ENCODE data around the gene GTF2B.
"Not testable (repeated sequence)": the region's sequence is repeated elsewhere in the genome, so short reads cannot be mapped to it uniquely, and the experiment has no call there.

Gene GTF2B

DNA sequence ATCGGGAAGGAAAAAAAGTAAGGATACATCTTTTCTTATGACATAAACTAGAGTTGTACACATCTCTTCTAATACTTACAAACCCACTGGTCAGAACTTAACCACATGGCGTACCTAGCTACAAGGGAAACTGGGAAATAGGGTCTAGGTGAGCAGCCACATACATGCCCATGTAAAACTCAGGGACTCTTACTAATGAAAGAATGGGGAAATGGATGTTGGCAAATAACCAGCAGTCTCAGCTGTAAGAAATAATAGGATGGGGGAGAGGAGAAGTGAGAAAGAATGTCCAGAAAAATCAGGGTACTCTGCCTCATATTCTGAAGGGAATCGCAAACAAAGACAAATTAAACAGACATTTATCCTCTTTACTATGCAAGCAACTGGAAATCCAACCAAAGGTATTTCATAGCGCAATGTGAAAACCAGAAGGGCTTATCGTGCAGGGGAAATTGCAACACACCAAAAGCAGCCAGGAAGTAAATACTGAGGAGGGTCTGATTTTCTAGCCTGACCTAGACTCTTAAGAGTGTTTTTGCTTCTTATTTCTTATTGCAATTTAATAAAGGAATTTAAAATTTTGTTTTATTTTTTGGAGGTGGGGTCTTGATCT lies 17.5 kb downstream of the GTF2B start:
- TF ChIP-seq POLR2A (IDR thresholded peaks at IDR 0.05; ENCODE audit: low read length) (no peak), GATA1 (IDR thresholded peaks at IDR 0.05; ENCODE audit: low read depth, low read length) (no peak)
- DNase-seq = no peak

DNA sequence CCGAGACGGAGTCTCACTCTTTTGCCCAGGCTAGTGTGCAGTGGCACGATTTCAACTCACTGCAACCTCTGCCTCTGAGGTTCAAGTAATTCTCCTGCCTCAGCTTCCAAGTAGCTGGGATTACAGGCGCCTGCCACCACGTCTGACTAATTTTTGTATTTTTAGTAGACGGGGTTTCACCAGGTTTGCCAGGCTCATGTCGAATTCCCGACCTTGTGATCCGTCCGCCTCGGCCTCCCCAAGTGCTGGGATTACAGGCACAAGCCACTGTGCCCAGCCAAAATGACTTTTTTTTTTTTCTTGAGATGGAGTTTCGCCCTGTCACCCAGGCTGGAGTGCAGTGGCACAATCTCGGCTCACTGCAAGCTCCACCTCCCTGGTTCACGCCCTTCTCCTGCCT lies 21.7 kb downstream of the GTF2B start:
- DNase-seq = not testable (repeated sequence)

DNA sequence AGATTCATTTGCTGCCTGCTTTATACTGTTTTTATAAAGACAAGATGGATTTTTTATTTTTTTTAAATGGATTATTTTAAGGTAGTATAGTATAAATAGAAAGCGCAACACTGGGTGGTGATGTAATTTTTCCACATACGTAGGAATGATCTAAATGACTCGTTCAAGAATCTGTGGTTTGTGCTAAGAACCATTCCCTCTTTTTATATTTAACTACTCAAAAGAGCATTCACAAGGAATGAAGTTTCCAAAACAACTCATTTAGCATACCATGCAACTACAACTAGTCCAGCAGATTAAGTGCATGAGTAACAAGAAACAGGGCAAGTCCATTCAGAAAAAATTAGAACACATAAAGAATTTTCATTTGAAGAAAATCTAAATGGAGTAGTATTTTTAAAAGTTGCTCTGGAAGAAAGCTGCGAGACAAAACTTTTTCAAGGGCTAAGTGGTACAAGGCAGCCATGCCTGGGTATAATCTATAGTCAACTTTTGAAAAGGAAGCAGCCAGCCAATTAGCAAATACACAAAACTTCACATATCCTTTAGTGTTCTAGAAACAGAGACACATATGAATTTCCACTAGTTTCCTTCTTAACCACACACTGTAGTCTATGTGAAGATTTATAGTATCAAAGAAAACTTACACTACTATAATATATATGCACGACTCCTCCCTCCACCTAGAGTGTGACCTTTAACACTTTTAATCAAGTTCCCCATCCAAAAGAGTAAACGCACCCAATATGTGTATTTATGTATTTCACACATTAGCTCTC lies 23.4 kb downstream of the GTF2B start:
- DNase-seq = no peak
- no peak for TF ChIP-seq GATA1 (IDR thresholded peaks at IDR 0.05; ENCODE audit: low read depth, low read length)
- TF ChIP-seq POLR2A (IDR thresholded peaks at IDR 0.05; ENCODE audit: low read length) = no peak

DNA sequence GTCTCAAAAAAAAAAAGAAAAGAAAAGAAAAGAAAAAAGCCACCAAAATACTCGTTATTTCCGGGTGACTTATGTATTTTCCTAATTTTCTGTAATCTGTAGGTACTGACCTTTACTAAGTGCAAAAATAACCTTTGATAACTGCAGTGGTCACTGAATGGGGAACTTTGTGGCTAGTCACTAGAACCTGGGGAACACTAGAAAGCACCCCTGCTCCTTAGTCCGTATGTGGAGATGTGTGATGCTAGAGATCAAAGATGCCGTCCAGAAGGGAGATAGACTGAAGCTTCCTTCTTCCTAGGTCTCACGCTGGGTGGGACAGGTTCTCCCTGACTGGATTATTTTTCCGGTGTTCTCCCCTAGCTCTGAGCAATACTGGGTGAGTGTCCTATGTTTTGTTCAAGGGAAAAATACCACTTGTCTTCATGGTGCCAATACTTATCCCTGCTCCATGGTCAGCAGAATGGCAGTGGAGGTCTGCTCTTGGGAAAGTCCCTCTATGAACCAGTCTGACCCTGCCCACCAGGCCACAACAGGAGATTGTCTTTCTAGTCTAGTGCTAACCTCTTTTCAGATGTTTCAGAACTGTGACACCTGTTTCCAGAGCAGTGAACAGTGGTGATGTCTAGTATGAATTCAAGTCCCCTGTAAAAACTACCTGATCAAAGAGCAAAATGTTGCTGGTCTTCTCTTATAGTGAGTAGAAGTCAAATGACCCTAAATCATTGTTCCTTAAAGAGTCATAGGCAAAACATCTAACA lies 39.9 kb downstream of the GTF2B start:
- TF ChIP-seq POLR2A (IDR thresholded peaks at IDR 0.05; ENCODE audit: low read length) = no peak
- TF ChIP-seq GATA1 (IDR thresholded peaks at IDR 0.05; ENCODE audit: low read depth, low read length) = no peak
- DNase-seq = no peak

DNA sequence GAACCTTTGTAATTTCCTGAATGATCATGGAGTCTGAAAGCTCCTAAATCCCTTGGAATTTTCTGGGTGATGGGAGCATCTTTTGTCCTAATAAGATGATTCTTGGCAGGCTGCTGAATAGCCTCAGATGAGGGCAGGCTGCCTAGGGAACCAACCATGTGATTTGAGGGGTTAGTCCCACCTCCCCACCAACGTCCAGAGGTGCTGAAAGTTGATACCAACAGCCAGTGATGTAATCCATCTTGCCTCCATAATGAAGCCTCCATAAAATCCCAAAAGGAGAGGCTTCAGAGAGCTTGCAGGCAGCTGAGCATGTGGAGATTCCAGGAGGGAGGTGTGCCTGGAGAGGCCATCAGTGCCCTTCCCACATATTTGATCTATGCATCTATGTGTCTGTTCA lies 43.7 kb downstream of the GTF2B start:
- TF ChIP-seq GATA1 (IDR thresholded peaks at IDR 0.05; ENCODE audit: low read depth, low read length) (no peak), POLR2A (IDR thresholded peaks at IDR 0.05; ENCODE audit: low read length) (no peak)
- DNase-seq = no peak

DNA sequence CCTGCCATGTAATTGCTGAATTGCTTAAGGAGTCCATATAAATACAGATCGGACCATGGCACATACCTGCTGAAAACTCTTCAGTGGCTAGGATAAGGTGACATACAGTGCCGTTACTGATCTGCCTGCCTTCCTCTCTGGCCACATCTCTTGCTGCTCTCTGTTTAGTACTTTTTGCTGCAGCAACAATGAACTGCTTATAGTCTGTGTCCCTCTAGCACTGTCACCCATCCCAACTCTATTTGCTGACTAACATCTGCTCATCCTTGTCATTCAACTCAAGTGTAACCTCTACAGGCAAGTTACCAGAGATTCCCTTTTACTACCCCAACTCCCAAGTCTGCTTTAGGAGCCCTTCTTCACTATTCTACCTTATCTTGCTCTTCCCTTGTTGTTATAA lies 65.6 kb downstream of the GTF2B start:
- DNase-seq = no peak
- TF ChIP-seq POLR2A (IDR thresholded peaks at IDR 0.05; ENCODE audit: low read length) (no peak), GATA1 (IDR thresholded peaks at IDR 0.05; ENCODE audit: low read depth, low read length) (no peak)

DNA sequence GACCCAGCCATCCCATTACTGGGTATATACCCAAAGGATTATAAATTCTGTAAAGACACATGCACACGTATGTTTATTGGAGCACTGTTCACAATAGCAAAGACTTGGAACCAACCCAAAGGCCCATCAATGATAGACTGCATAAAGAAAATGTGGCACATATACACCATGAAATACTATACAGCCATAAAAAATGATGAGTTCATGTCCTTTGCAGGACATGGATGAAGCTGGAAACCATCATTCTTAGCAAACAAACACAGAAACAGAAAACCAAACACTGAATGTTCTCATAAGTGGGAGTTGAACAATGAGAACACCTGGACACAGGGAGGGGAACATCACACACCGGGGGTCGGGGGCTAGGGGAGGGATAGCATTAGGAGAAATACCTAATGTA lies 71.7 kb downstream of the GTF2B start:
- not testable (repeated sequence) for DNase-seq

DNA sequence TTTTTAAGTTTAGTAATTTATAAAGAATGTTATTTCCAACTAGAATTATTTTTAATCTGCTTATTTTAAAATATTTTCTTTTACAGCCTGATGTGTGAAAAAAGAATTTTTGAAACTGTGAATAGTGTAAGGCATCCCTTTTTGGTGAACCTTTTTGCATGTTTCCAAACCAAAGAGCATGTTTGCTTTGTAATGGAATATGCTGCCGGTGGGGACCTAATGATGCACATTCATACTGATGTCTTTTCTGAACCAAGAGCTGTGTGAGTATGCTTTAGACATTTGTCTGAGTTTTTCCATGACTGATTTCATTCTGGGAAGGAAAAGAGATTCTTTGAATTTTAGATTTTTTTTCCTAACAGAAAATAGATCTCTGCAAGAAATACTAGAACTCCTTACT lies 77.9 kb downstream of the GTF2B start:
- TF ChIP-seq POLR2A (IDR thresholded peaks at IDR 0.05; ENCODE audit: low read length) (no peak), GATA1 (IDR thresholded peaks at IDR 0.05; ENCODE audit: low read depth, low read length) (no peak)
- DNase-seq = no peak

DNA sequence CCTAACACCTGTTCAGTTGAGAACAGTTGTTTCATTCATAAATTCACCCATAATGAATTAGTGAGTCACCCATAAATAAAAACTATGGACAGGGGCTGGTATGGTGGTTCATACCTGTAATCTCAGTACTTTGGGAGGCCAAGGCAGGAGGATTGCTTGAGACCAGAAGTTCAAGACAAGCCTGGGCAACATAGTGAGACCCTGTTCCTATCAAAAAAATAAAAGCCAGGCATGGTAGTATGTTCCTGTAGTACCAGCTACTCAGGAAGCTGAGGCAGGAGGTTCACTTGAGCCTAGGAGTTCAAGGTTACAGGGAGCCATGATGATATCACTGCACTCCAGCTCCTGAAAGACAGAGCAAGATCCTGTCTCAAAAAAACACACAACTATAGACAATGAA lies 79.0 kb downstream of the GTF2B start:
- no peak for DNase-seq
- TF ChIP-seq POLR2A (IDR thresholded peaks at IDR 0.05; ENCODE audit: low read length) (no peak), GATA1 (IDR thresholded peaks at IDR 0.05; ENCODE audit: low read depth, low read length) (no peak)

DNA sequence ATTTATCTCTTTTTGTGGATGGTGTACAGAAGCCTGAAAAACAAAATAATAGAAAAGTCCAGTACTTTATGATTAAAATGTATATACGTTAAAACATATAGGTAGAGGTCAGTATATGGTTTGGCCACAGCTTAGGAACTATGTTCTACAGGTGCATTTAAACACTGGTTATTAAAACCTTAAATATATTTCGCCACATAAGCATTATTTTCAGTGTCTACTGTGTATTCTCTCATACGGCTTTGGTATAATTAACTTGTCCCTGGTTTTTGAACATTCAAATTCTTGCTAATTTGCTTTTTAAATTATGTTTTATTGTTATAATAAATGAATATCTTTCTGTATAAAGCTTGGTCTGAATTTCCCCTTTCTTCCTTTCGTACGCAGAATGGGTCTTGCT lies 87.9 kb downstream of the GTF2B start:
- no peak for DNase-seq
- TF ChIP-seq POLR2A (IDR thresholded peaks at IDR 0.05; ENCODE audit: low read length) = no peak
- TF ChIP-seq GATA1 (IDR thresholded peaks at IDR 0.05; ENCODE audit: low read depth, low read length) = no peak

DNA sequence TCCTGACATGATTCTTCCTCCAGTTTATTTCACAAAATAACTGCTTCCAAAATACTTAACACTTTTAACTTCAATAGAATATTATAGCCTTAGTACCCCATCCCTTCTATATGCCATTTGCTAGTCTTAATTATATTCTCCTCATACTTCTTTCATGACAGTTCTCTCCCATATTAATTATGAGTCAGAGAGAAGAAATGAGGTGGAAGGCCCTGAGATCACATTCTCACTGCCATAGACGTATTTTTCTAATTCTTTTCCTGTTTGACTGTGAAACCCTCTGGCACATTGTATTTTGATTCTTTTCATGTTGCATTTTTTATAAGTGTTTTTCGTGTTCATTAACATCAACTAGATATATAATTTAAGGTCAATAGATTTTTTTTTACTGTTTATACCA lies 88.4 kb downstream of the GTF2B start:
- TF ChIP-seq POLR2A (IDR thresholded peaks at IDR 0.05; ENCODE audit: low read length) = no peak
- TF ChIP-seq GATA1 (IDR thresholded peaks at IDR 0.05; ENCODE audit: low read depth, low read length) = no peak
- no peak for DNase-seq

Data from erythroblast (primary cell).